Fibroblast of villous mesenchyme (primary cell): ENCODE results near the gene NECTIN2. TPM values are rescaled to one million over a fixed set of nuclear protein-coding genes. Genes with fewer than 3 reads are reported as not detected.

Experiments
- DNase-seq: peaks from one replicate; pipeline ENCODE4 v3.0.0-alpha.2; 2010; ENCODE audit warnings: low read depth
- H3K4me3 ChIP-seq: 2 replicates; pipeline ENCODE4 v1.5.1; 2011; ENCODE audit warnings: low read depth, mild to moderate bottlenecking, low read length
- CTCF ChIP-seq: IDR thresholded peaks from 2 replicates; pipeline ENCODE4 v1.5.1; 2012; ENCODE audit warnings: low read depth, mild to moderate bottlenecking, low read length; ENCODE audit not compliant: insufficient read depth
- total RNA-seq: library from RNA; depleted of rRNA; stranded (reverse); fragments of >200 nt; gene quantifications from 2 replicates; pipeline ENCODE4 v1.2.3, GENCODE V29; 2012

NECTIN2 gene
- total RNA-seq, 1 donor = 134 TPM

GRCh38 chr19:44903602-44904425 is 57.7 kb downstream of the NECTIN2 start:
- TF ChIP-seq CTCF = peak; percentile 94
- no peak overlapping the region for H3K4me3 ChIP-seq
- DNase-seq = peak; percentile 68

GRCh38 chr19:44904426-44904994 is 58.4 kb downstream of the NECTIN2 start:
- DNase-seq = peak; percentile 54

DNA sequence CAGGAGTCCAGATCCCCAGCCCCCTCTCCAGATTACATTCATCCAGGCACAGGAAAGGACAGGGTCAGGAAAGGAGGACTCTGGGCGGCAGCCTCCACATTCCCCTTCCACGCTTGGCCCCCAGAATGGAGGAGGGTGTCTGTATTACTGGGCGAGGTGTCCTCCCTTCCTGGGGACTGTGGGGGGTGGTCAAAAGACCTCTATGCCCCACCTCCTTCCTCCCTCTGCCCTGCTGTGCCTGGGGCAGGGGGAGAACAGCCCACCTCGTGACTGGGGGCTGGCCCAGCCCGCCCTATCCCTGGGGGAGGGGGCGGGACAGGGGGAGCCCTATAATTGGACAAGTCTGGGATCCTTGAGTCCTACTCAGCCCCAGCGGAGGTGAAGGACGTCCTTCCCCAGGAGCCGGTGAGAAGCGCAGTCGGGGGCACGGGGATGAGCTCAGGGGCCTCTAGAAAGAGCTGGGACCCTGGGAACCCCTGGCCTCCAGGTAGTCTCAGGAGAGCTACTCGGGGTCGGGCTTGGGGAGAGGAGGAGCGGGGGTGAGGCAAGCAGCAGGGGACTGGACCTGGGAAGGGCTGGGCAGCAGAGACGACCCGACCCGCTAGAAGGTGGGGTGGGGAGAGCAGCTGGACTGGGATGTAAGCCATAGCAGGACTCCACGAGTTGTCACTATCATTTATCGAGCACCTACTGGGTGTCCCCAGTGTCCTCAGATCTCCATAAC is 59.5 kb downstream of the NECTIN2 start, which contains the start of gene APOE:
Gene APOE, plus strand, starts transcription at position 360 of the 724 bp plus-strand sequence. CDS start 829 bp downstream, outside the sequence.
- peak within 1 kb of the TSS; percentile 55 for H3K4me3 ChIP-seq
- no peak for TF ChIP-seq CTCF
- peak; percentile 47 for DNase-seq

More at GRCh38 chr19:44904426-44904994, 58.4 kb downstream of the NECTIN2 start:
- H3K4me3 ChIP-seq = no peak overlapping the region
- peak; percentile 13 for TF ChIP-seq CTCF

DNA sequence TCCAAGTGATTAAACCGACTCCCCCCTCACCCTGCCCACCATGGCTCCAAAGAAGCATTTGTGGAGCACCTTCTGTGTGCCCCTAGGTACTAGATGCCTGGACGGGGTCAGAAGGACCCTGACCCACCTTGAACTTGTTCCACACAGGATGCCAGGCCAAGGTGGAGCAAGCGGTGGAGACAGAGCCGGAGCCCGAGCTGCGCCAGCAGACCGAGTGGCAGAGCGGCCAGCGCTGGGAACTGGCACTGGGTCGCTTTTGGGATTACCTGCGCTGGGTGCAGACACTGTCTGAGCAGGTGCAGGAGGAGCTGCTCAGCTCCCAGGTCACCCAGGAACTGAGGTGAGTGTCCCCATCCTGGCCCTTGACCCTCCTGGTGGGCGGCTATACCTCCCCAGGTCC is 61.5 kb downstream of the NECTIN2 start:
- no peak overlapping the region for H3K4me3 ChIP-seq
- TF ChIP-seq CTCF = no peak
- DNase-seq = no peak

DNA sequence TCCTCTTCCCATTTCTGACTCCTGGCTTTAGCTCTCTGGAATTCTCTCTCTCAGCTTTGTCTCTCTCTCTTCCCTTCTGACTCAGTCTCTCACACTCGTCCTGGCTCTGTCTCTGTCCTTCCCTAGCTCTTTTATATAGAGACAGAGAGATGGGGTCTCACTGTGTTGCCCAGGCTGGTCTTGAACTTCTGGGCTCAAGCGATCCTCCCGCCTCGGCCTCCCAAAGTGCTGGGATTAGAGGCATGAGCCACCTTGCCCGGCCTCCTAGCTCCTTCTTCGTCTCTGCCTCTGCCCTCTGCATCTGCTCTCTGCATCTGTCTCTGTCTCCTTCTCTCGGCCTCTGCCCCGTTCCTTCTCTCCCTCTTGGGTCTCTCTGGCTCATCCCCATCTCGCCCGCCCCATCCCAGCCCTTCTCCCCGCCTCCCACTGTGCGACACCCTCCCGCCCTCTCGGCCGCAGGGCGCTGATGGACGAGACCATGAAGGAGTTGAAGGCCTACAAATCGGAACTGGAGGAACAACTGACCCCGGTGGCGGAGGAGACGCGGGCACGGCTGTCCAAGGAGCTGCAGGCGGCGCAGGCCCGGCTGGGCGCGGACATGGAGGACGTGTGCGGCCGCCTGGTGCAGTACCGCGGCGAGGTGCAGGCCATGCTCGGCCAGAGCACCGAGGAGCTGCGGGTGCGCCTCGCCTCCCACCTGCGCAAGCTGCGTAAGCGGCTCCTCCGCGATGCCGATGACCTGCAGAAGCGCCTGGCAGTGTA is 62.2 kb downstream of the NECTIN2 start:
- no peak for TF ChIP-seq CTCF
- DNase-seq = no peak
- H3K4me3 ChIP-seq = no peak overlapping the region

DNA sequence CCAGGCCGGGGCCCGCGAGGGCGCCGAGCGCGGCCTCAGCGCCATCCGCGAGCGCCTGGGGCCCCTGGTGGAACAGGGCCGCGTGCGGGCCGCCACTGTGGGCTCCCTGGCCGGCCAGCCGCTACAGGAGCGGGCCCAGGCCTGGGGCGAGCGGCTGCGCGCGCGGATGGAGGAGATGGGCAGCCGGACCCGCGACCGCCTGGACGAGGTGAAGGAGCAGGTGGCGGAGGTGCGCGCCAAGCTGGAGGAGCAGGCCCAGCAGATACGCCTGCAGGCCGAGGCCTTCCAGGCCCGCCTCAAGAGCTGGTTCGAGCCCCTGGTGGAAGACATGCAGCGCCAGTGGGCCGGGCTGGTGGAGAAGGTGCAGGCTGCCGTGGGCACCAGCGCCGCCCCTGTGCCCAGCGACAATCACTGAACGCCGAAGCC is 62.8 kb downstream of the NECTIN2 start:
- TF ChIP-seq CTCF = no peak
- no peak overlapping the region for H3K4me3 ChIP-seq
- no peak for DNase-seq
